Caki2 (cell line): ENCODE measurements around the gene MEIKIN. TPM values are rescaled to one million over a fixed set of nuclear protein-coding genes. Genes with fewer than 3 reads are reported as not detected.

Experiments
- DNase-seq: peaks from one replicate; pipeline ENCODE4 v3.0.0-alpha.2; 2015; ENCODE audit warnings: low read depth
- in situ Hi-C: cut with HindIII; loops from 2 replicates; pipeline ENCODE4 v1.10.0; 2016; ENCODE audit warnings: low sequenced_read_pairs, low pct_unique_long_range_greater_than_20kb, mixed read lengths
- total RNA-seq: library from RNA; depleted of rRNA; stranded (reverse); fragments of >200 nt; shearing (Covaris generic); gene quantifications from 2 replicates; pipeline ENCODE4 v1.2.3, GENCODE V29; 2014; ENCODE audit warnings: low replicate concordance; rRNA removed

MEIKIN gene
- total RNA-seq, 1 experiment from 2014 or later, result not detected

- no peak for DNase-seq
These were observed 184.7 kb downstream of the MEIKIN start for GRCh38 chr5:131760793-131761192.

GRCh38 chr5:131759704-131760103 lies 185.8 kb downstream of the MEIKIN start:
- DNase-seq, result no peak
- in situ Hi-C loops, result no loop called here

More at GRCh38 chr5:131760793-131761192, 184.7 kb downstream of the MEIKIN start:
- in situ Hi-C loops, result no loop called here

- in situ Hi-C loops, result no loop called here
- DNase-seq, result no peak
These were observed 187.0 kb downstream of the MEIKIN start for GRCh38 chr5:131758520-131758900.

GRCh38 chr5:131757830-131758519 lies 187.5 kb downstream of the MEIKIN start:
- DNase-seq, result no peak
- in situ Hi-C loops, result no loop called here

Other genes starting within 250 kb of the MEIKIN start
- gene FNIP1, start 148.6 kb downstream of the MEIKIN start, total RNA-seq, result 12.6 and 16.0 TPM in 2 replicates
- not detected in 2 replicates for gene ACSL6, start 66.0 kb upstream of the MEIKIN start, total RNA-seq
- gene IL3, start 115.0 kb upstream of the MEIKIN start, total RNA-seq, result not detected in 2 replicates
- not detected in 2 replicates for gene CSF2, start 128.1 kb upstream of the MEIKIN start, total RNA-seq